ENCODE measurements around the gene PTPN6. TPM values are rescaled to one million over a fixed set of nuclear protein-coding genes. Genes with fewer than 3 reads are reported as not detected.

The PTPN6 gene
- total RNA-seq, 1 donor from 2014 or later: 2.6 TPM

- no peak for DNase-seq (ENCODE audit: low read depth in 2 of 2)
Measured at GRCh38 chr12:6923003-6923732, 28.0 kb upstream of the PTPN6 start.

GRCh38 chr12:6923851-6924250 is 27.3 kb upstream of the PTPN6 start:
- DNase-seq (ENCODE audit: low read depth in 2 of 2): no peak

GRCh38 chr12:6925239-6925539 is 26.0 kb upstream of the PTPN6 start:
- no peak for DNase-seq (ENCODE audit: low read depth in 2 of 2)

GRCh38 chr12:6925540-6926279 is 25.4 kb upstream of the PTPN6 start:
- DNase-seq (ENCODE audit: low read depth in 2 of 2): peak in 1 of 2 donors; percentile 72

GRCh38 chr12:6927379-6928021 is 23.7 kb upstream of the PTPN6 start, which contains the start of gene ATN1:
TSS of gene ATN1 (plus strand) at chr12:6927959. CDS start at chr12:6934002, 6,043 bp downstream.
- DNase-seq (ENCODE audit: low read depth in 2 of 2): peak; percentile 36 to 75

- no peak for DNase-seq (ENCODE audit: low read depth in 2 of 2)
Measured at GRCh38 chr12:6928022-6928702, 23.0 kb upstream of the PTPN6 start.

- no peak for DNase-seq (ENCODE audit: low read depth in 2 of 2)
Measured at GRCh38 chr12:6928703-6929407, 22.3 kb upstream of the PTPN6 start.

- DNase-seq (ENCODE audit: low read depth in 2 of 2): no peak
Measured at GRCh38 chr12:6929466-6930452, 21.4 kb upstream of the PTPN6 start.

- DNase-seq (ENCODE audit: low read depth in 2 of 2): no peak
Measured at GRCh38 chr12:6932766-6933165, 18.4 kb upstream of the PTPN6 start.

- DNase-seq (ENCODE audit: low read depth in 2 of 2): peak; percentile 32 to 76
Measured at GRCh38 chr12:6934110-6934509, 17.0 kb upstream of the PTPN6 start.

- no peak for DNase-seq (ENCODE audit: low read depth in 2 of 2)
Measured at GRCh38 chr12:6935371-6936193, 15.6 kb upstream of the PTPN6 start.

GRCh38 chr12:6936194-6936635 is 14.9 kb upstream of the PTPN6 start:
- DNase-seq (ENCODE audit: low read depth in 2 of 2): no peak

- DNase-seq (ENCODE audit: low read depth in 2 of 2): no peak
Measured at GRCh38 chr12:6936636-6937480, 14.3 kb upstream of the PTPN6 start.

- DNase-seq (ENCODE audit: low read depth in 2 of 2): peak; percentile 90 to 97
Measured at GRCh38 chr12:6937481-6938352, 13.4 kb upstream of the PTPN6 start.

GRCh38 chr12:6938353-6939190 is 12.6 kb upstream of the PTPN6 start:
- no peak for DNase-seq (ENCODE audit: low read depth in 2 of 2)

GRCh38 chr12:6939191-6939540 is 12.0 kb upstream of the PTPN6 start:
- DNase-seq (ENCODE audit: low read depth in 2 of 2): no peak

Data from dermis microvascular lymphatic vessel endothelial cell (primary cell).